A549 (cell line): ENCODE measurements around the gene MSH2. TPM values are rescaled to one million over a fixed set of nuclear protein-coding genes. Genes with fewer than 3 reads are reported as not detected.

Experiments
- ATAC-seq, 2 experiments: fragments of 200-7000 bp in 1 of 2; fragments of >200 bp in 1 of 2; cut with Nextera tagmentation in 1 of 2; cut with Tn5 transposase in 1 of 2; 3 replicates each; pipeline versions ENCODE4 v1.8.0 to v1.9.1; 2018 to 2020; ENCODE audit warnings: mild to moderate bottlenecking in 1 of 2, moderate library complexity in 1 of 2
- CTCF ChIA-PET: fragments of 300-600 bp; sonication (Branson Sonifier 250); formaldehyde crosslinking; extraction: SDS; loops from one replicate; lab custom pipeline; 2021; ENCODE audit warnings: antibody characterized with exemption, inconsistent platforms; lab: Yijun Ruan, JAX
- POLR2A ChIA-PET: fragments of 350-600 bp; formaldehyde crosslinking; extraction: SDS; loops from one replicate; lab custom pipeline; 2021; ENCODE audit warnings: antibody characterized with exemption, inconsistent platforms; lab: Yijun Ruan, JAX
- DNase-seq, 2 experiments: peaks; one replicate each; pipeline versions ENCODE4 v3.0.0 to v3.0.0-alpha.2; 2011 to 2016; ENCODE audit warnings: low read depth in 1 of 2, low spot score in 1 of 2
- FAIRE-seq: peaks from 2 replicates; lab custom pipeline; 2011; peaks lifted over from hg19 to GRCh38; lab: Jason Lieb, UNC
- H3K27ac ChIP-seq, 2 experiments: fragments of >200 bp; sonication (Bioruptor Twin); formaldehyde crosslinking; 3 replicates each; pipeline ENCODE4 v1.5.1; 2016 to 2017
- H3K4me1 ChIP-seq: fragments of >200 bp; sonication (Bioruptor Twin); formaldehyde crosslinking; 3 replicates; pipeline ENCODE4 v1.6.1; 2016
- H3K4me2 ChIP-seq: fragments of >200 bp; sonication (Bioruptor Twin); formaldehyde crosslinking; 3 replicates; pipeline ENCODE4 v1.6.1; 2016
- H3K4me3 ChIP-seq: fragments of >200 bp; sonication (Bioruptor Twin); formaldehyde crosslinking; 3 replicates; pipeline ENCODE4 v1.5.1; 2016
- H3K9me3 ChIP-seq: fragments of >200 bp; sonication (Bioruptor Twin); formaldehyde crosslinking; 3 replicates; pipeline ENCODE4 v1.6.1; 2016
- BCL3 ChIP-seq: fragments of >200 bp; sonication (Bioruptor Twin); formaldehyde crosslinking; IDR thresholded peaks from 3 replicates; pipeline ENCODE4 v1.6.1; 2016
- EHMT2 ChIP-seq: fragments of 200-600 bp; sonication (generic); IDR thresholded peaks from 2 replicates; pipeline ENCODE4 v1.6.1; 2016; ENCODE audit warnings: antibody characterized with exemption, low read depth, mild to moderate bottlenecking, moderate library complexity
- FOSL2 ChIP-seq, 2 experiments: fragments of 450-650 bp in 1 of 2; fragments of >200 bp in 1 of 2; sonication (Bioruptor Twin) in 1 of 2; formaldehyde crosslinking; IDR thresholded peaks; 2 replicates each; pipeline versions ENCODE4 v1.5.0 to v1.6.1; 2016 to 2020; ENCODE audit warnings: mild to moderate bottlenecking in 1 of 2, moderate library complexity in 1 of 2
- FOXS1 ChIP-seq: fragments of 250-450 bp; sonication (Bioruptor Pico); IDR thresholded peaks from 2 replicates; pipeline ENCODE4 v1.5.0; 2020; ENCODE audit warnings: mild to moderate bottlenecking, moderate library complexity
- HMGXB4 ChIP-seq: fragments of 250-450 bp; sonication (Bioruptor Pico); IDR thresholded peaks from 2 replicates; pipeline ENCODE4 v1.5.0; 2021; ENCODE audit warnings: mild to moderate bottlenecking, moderate library complexity, borderline replicate concordance
- HOXB13 ChIP-seq: fragments of 250-450 bp; sonication (Bioruptor Pico); IDR thresholded peaks from 2 replicates; pipeline ENCODE4 v1.5.0; 2020; ENCODE audit warnings: low read depth, mild to moderate bottlenecking, moderate library complexity
- HOXB5 ChIP-seq: fragments of 250-450 bp; sonication (Bioruptor Pico); IDR thresholded peaks from 2 replicates; pipeline ENCODE4 v1.5.0; 2020; ENCODE audit warnings: mild to moderate bottlenecking, moderate library complexity
- JUNB ChIP-seq: fragments of >200 bp; sonication (Bioruptor Twin); formaldehyde crosslinking; IDR thresholded peaks from 2 replicates; pipeline ENCODE4 v1.6.1; 2016
- KDM1A ChIP-seq: fragments of 200-600 bp; sonication (generic); IDR thresholded peaks from 2 replicates; pipeline ENCODE4 v1.6.1; 2016; ENCODE audit warnings: low read depth, mild to moderate bottlenecking
- MAFK ChIP-seq: fragments of 450-650 bp; IDR thresholded peaks from 2 replicates; pipeline ENCODE4 v1.6.1; 2014; ENCODE audit not compliant: partially characterized antibody
- MAX ChIP-seq: IDR thresholded peaks from 2 replicates; pipeline ENCODE4 v1.6.1; 2012
- NFE2L2 ChIP-seq: fragments of 150-350 bp; conservative IDR thresholded peaks from 2 replicates; pipeline ENCODE4 v1.6.1; 2014; ENCODE audit warnings: low read length
- POLR2A ChIP-seq: IDR thresholded peaks from 2 replicates; pipeline ENCODE4 v1.6.1; 2012; ENCODE audit warnings: mild to moderate bottlenecking, low read length
- RAD21 ChIP-seq, 2 experiments: fragments of >200 bp in 1 of 2; sonication (Bioruptor Twin) in 1 of 2; formaldehyde crosslinking in 1 of 2; IDR thresholded peaks in 1 of 2; conservative IDR thresholded peaks in 1 of 2; 2 replicates in 1 of 2; 3 replicates in 1 of 2; pipeline ENCODE4 v1.6.1; 2012 to 2018; ENCODE audit warnings: inconsistent platforms in 1 of 2
- RFX5 ChIP-seq: fragments of 450-650 bp; IDR thresholded peaks from 2 replicates; pipeline ENCODE4 v1.7.1; 2014; ENCODE audit warnings: antibody characterized with exemption, mild to moderate bottlenecking, moderate library complexity
- RNF2 ChIP-seq: fragments of 200-600 bp; sonication (generic); IDR thresholded peaks from 2 replicates; pipeline ENCODE4 v1.6.1; 2016; ENCODE audit warnings: low read depth, mild to moderate bottlenecking, antibody characterized with exemption, moderate library complexity, borderline replicate concordance
- SREBF2 ChIP-seq: fragments of 450-650 bp; IDR thresholded peaks from 2 replicates; pipeline ENCODE4 v1.6.1; 2014; ENCODE audit warnings: mild to moderate bottlenecking, moderate library complexity
- TFCP2L1 ChIP-seq: fragments of 250-450 bp; sonication (Bioruptor Pico); IDR thresholded peaks from 2 replicates; pipeline ENCODE4 v1.5.0; 2021; ENCODE audit warnings: mild to moderate bottlenecking
- USF2 ChIP-seq: fragments of 450-650 bp; IDR thresholded peaks from 2 replicates; pipeline ENCODE4 v1.6.1; 2014; ENCODE audit warnings: antibody characterized with exemption
- ZC3H11A ChIP-seq: fragments of 450-650 bp; IDR thresholded peaks from 2 replicates; pipeline ENCODE4 v1.6.1; 2014; ENCODE audit warnings: antibody characterized with exemption, mild to moderate bottlenecking
- ZFP36 ChIP-seq: fragments of 450-650 bp; IDR thresholded peaks from 2 replicates; pipeline ENCODE4 v1.6.1; 2014; ENCODE audit warnings: borderline replicate concordance; ENCODE audit not compliant: partially characterized antibody
- WGBS: methylation state at CpG from one replicate; pipeline ENCODE4 v1.1.6; 2017; ENCODE audit errors: missing lambda C conversion rate; 5-methylcytosine and 5-hydroxymethylcytosine counted together
- polyA plus RNA-seq, 4 experiments: library from polyadenylated mRNA; depleted of rRNA in 3 of 4; stranded (reverse); fragments of >200 nt; fragmentation: RNase III in 1 of 4; extraction: RNeasy Plus Mini Kit Qiagen cat#74134 plus additional on column Dnase treatment in 1 of 4; gene quantifications; 2 replicates in 3 of 4; 3 replicates in 1 of 4; pipeline ENCODE4 v1.2.3, GENCODE V29; 2011 to 2017
- TF ChIP-seq, protein P1 (sequence below): fragments of 200-600 bp; sonication (generic); IDR thresholded peaks from 2 replicates; pipeline ENCODE4 v1.6.1; 2016; ENCODE audit warnings: antibody characterized with exemption, mild to moderate bottlenecking, moderate library complexity
- TF ChIP-seq, protein P2 (sequence below): fragments of 150-350 bp; IDR thresholded peaks from 2 replicates; pipeline ENCODE4 v1.6.1; 2014; ENCODE audit warnings: low read depth, mild to moderate bottlenecking, low read length

Gene MSH2
- polyA plus RNA-seq, 2 of the 4 experiments (the other 2 are of a cell fraction): 52.8 to 59.0 TPM

DNA sequence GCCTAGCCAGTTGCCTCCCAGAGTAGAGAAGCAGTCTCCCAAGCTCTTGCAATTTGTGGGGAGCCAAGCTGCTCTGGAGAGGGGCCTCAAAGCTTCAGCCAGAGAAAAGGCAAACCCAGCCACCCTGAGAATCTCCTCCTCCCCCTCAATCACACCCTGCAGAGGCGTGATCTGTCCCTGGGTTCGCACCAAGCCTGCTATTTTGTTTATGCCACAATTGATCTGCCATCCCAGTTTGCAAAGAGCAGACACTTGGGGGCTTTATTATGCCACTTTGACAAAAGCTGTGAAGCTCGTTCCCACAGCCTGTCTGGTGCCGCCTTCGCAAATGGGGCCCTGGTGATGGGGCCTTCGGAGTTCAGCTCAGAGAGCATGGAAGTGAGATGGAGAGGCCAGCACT lies 125.5 kb downstream of the MSH2 start:
- TF ChIP-seq NFE2L2 (no peak), EHMT2 (no peak), ZFP36 (no peak), JUNB (no peak), POLR2A (no peak), ZC3H11A (no peak), SREBF2 (no peak)
- TF ChIP-seq, protein P1, sequence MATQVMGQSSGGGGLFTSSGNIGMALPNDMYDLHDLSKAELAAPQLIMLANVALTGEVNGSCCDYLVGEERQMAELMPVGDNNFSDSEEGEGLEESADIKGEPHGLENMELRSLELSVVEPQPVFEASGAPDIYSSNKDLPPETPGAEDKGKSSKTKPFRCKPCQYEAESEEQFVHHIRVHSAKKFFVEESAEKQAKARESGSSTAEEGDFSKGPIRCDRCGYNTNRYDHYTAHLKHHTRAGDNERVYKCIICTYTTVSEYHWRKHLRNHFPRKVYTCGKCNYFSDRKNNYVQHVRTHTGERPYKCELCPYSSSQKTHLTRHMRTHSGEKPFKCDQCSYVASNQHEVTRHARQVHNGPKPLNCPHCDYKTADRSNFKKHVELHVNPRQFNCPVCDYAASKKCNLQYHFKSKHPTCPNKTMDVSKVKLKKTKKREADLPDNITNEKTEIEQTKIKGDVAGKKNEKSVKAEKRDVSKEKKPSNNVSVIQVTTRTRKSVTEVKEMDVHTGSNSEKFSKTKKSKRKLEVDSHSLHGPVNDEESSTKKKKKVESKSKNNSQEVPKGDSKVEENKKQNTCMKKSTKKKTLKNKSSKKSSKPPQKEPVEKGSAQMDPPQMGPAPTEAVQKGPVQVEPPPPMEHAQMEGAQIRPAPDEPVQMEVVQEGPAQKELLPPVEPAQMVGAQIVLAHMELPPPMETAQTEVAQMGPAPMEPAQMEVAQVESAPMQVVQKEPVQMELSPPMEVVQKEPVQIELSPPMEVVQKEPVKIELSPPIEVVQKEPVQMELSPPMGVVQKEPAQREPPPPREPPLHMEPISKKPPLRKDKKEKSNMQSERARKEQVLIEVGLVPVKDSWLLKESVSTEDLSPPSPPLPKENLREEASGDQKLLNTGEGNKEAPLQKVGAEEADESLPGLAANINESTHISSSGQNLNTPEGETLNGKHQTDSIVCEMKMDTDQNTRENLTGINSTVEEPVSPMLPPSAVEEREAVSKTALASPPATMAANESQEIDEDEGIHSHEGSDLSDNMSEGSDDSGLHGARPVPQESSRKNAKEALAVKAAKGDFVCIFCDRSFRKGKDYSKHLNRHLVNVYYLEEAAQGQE: no peak

DNA sequence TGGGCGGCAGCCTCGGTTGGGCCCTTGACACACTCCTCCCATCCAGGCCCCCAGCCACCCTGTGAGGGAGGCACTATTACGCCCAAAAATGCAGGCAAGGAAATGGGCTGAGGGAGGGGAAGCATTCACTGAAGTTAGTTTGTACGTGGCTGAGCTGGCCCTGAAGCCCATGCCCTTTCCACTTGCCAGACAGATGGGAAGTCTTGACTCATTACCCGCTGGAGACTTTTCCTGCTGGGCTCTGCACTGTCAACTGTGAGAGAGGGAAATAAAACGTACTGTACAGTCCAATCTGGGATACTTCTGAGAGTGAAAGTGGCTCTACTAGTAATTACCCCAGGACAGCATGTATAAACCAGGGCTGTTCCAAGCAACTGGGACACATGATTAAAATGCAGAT lies 125.9 kb downstream of the MSH2 start:
- H3K4me3 ChIP-seq: no peak overlapping the region
- peaks cover 2% of the 10 kb centered on the region; the same call in 1 of the 3 replicates for H3K4me1 ChIP-seq
- CTCF ChIA-PET: interaction anchor here (1.1 to 1.4 kb wide), 3 partner anchors 12 to 239 kb away, joined by 3 to 4 read pairs (median 3); no protein-coding TSS in a partner anchor
- no peak for TF ChIP-seq MAFK
- TF ChIP-seq ZC3H11A: no peak
- TF ChIP-seq KDM1A: no peak
- TF ChIP-seq USF2: no peak
- TF ChIP-seq RNF2: no peak
- TF ChIP-seq ZFP36: no peak
- no peak for TF ChIP-seq BCL3
- no peak for TF ChIP-seq TFCP2L1 (CRISPR knock-in tag)
- no peak for TF ChIP-seq RAD21 (conservative IDR thresholded peaks at IDR 0.05 in 1 of 2, IDR thresholded peaks at IDR 0.05 in 1 of 2)
- TF ChIP-seq FOSL2 (IDR thresholded peaks at IDR 0.05): no peak
- TF ChIP-seq FOSL2 (CRISPR knock-in tag; IDR thresholded peaks at IDR 0.05): no peak
- TF ChIP-seq MAX: no peak
- no peak for TF ChIP-seq HOXB5
- TF ChIP-seq JUNB: no peak
- TF ChIP-seq, protein P2, sequence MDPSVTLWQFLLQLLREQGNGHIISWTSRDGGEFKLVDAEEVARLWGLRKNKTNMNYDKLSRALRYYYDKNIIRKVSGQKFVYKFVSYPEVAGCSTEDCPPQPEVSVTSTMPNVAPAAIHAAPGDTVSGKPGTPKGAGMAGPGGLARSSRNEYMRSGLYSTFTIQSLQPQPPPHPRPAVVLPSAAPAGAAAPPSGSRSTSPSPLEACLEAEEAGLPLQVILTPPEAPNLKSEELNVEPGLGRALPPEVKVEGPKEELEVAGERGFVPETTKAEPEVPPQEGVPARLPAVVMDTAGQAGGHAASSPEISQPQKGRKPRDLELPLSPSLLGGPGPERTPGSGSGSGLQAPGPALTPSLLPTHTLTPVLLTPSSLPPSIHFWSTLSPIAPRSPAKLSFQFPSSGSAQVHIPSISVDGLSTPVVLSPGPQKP: no peak
- TF ChIP-seq RFX5: no peak
- no peak for TF ChIP-seq FOXS1
- TF ChIP-seq HMGXB4 (CRISPR knock-in tag): no peak
- TF ChIP-seq HOXB13 (CRISPR knock-in tag): no peak
- TF ChIP-seq, all 56 proteins: peak for 0
- WGBS: 58% methylated on average over 6 of the region's 6 CpGs
- ATAC-seq (no peak), DNase-seq (no peak), FAIRE-seq (no peak)
- Histone ChIP-seq H3K27ac (no peak overlapping the region), H3K9me3 (no peaks in the 10 kb centered on the region), H3K4me2 (no peak overlapping the region)
- POLR2A ChIA-PET: no interaction called here

More for the DNA sequence above, 125.5 kb downstream of the MSH2 start:
- Histone ChIP-seq H3K9me3 (no peaks in the 10 kb centered on the region), H3K4me3 (no peak overlapping the region), H3K4me1 (no peaks in the 10 kb centered on the region), H3K27ac (no peak overlapping the region), H3K4me2 (no peak overlapping the region)
- ChIA-PET POLR2A (no interaction called here), CTCF (interaction anchor here (0.6 to 1.4 kb wide), 4 partner anchors 11 to 239 kb away, joined by 3 to 5 read pairs (median 4); no protein-coding TSS in a partner anchor)
- WGBS: 59% methylated on average over 6 of the region's 6 CpGs
- no peak for FAIRE-seq
- ATAC-seq: no peak
- no peak for DNase-seq
